DMS53 (cell line): Measurements from ENCODE around the gene SH3GL1.
A peak's percentile ranks its signal among the peaks of the same experiment; 100 is the strongest.
"Not testable (repeated sequence)": the region's sequence is repeated elsewhere in the genome, so short reads cannot be mapped to it uniquely, and the experiment has no call there.

ENCODE experiments used
- DNase-seq: peaks from one replicate; lab custom pipeline; 2025; lab: John Stamatoyannopoulos, UW

SH3GL1 gene

GRCh38 chr19:4362831-4363545 lies 37.4 kb downstream of the SH3GL1 start:
- peak; percentile 60 for DNase-seq

- no peak for DNase-seq
Observed at GRCh38 chr19:4362101-4362828, 38.1 kb downstream of the SH3GL1 start.

GRCh38 chr19:4361152-4362046 lies 38.9 kb downstream of the SH3GL1 start:
- no peak for DNase-seq

GRCh38 chr19:4360641-4361151 lies 39.7 kb downstream of the SH3GL1 start:
- no peak for DNase-seq

- no peak for DNase-seq
Observed at GRCh38 chr19:4360081-4360569, 40.2 kb downstream of the SH3GL1 start.

GRCh38 chr19:4359627-4360000 lies 40.7 kb downstream of the SH3GL1 start:
- DNase-seq: no peak

- DNase-seq: no peak
Observed at GRCh38 chr19:4358709-4359626, 41.4 kb downstream of the SH3GL1 start.

GRCh38 chr19:4357921-4358326 lies 42.4 kb downstream of the SH3GL1 start:
- no peak for DNase-seq

GRCh38 chr19:4357095-4357797 lies 43.1 kb downstream of the SH3GL1 start:
- DNase-seq: no peak

GRCh38 chr19:4354897-4355296 lies 45.5 kb downstream of the SH3GL1 start:
- DNase-seq: no peak

DNA sequence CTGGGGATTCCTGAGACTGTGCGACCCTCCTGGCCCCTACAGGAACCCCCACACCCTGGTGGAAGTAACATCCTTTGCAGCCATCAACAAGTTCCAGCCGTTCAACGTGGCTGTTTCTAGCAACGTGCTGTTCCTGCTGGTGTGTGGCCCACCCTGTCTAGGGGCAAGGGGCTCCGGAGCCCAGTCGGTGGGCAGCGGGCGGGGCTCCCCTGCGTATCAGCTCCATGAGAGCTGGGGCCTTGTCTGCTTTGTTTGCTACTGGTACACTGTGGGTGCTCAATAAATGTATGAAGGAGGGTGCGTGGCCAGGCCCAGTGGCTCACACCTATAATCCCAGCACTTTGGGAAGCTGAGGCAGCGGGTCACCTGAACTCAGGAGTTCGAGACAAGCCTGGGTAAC lies 46.1 kb downstream of the SH3GL1 start:
- DNase-seq: no peak

DNA sequence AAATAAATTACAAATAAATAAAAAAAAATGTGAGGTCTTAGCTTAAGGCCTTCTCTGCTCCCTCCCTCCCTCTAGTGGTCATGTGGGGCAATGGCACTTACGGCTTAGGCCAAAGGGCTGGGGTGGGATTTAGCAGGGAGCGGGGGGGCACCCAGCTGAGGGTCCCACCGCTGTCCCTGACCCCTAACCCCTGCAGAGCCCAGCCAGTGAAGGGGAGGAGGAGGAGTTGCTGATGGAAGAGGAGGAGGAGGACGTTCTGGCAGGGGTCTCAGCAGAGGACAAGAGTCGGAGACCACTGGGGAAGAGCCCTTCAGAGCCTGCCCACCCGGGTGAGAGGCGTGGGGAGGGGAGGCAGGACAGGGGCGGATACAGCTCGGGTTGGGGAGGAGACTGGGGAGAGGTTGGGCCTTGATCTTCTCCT lies 47.6 kb downstream of the SH3GL1 start:
- peak; percentile 62 for DNase-seq

GRCh38 chr19:4350726-4351125 lies 49.6 kb downstream of the SH3GL1 start:
- DNase-seq: no peak

- no peak for DNase-seq
Observed at GRCh38 chr19:4350111-4350510, 50.2 kb downstream of the SH3GL1 start.

GRCh38 chr19:4349225-4349624 lies 51.1 kb downstream of the SH3GL1 start:
- not testable (repeated sequence) for DNase-seq

DNA sequence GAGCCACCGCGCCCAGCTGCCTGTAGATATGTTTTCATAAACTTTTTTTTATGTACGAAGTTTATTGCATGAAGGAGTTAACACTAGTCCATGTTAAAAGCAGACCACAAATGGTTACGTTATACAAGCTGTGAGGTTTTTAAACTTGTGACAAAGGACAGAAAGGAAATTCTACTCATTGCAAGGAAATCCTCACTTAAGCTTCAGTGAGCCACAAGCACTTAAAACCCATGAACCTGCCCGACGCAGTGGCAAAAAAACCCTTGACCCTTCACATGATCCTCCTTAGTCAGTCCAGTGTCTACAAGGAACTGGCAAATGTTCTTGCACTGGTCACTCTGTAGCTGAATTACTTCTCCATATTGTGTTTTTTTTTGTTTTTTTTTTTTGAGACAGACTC lies 52.8 kb downstream of the SH3GL1 start:
- DNase-seq: no peak

DNA sequence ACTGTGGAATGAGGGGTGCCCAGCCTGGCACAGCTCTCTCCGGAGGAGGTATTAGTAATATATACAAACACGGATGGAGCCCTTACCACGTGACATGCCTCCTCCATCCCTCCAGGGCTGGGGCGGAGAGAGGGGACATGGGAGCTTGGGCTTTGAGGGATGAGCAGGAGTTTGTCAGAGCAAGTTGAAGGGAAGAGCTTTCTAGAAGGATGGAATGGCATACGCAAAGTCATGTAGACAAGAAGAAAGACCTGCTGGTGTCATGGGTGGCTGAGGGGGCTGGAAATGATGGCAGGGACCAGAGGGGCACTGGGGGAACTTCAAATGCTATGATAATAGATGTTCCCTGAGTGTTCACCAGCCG lies 54.3 kb downstream of the SH3GL1 start:
- no peak for DNase-seq

DNA sequence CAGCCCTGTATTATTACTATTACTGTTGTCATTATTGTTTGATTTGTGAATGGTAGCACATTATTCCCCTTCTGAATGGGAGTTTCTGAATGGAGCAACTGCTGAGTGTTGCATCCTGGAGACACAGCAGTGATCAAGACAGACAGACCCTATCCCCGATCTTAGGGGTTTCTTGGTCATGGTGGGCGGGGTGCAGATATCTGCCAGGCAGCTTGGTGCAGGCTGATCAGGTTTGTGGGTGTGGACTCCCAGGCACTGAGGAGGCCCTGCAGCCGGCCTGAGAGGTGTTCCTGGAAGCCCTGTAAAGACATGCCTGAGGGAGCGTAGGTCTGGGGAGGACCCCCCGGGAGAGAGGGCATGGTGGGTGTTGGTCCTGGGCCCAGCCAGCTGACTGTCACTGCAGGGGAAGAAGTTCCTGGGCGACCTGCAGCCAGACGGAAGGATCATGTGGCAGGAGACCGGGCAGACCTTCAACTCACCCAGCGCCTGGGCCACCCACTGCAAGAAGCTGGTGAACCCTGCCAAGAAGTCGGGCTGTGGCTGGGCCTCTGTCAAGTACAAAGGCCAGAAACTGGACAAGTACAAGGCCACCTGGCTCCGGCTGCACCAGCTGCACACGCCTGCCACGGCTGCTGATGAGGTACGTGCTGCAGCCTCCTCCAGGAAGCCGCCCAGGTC lies 54.9 kb downstream of the SH3GL1 start:
- DNase-seq: no peak

GRCh38 chr19:4343370-4344307 lies 56.7 kb downstream of the SH3GL1 start, which contains the start of gene MPND:
Gene MPND (plus strand): TSS chr19:4343562. CDS start chr19:4343594, 32 bp downstream.
- peak; percentile 90 for DNase-seq
